H1 (cell line): Measurements from ENCODE around the gene ETF1. TPM values are rescaled to one million over a fixed set of nuclear protein-coding genes. Genes with fewer than 3 reads are reported as not detected.

Source experiments
- CTCF ChIA-PET: fragments of 300-600 bp; sonication (Branson Sonifier 250); formaldehyde crosslinking; loops from one replicate; lab custom pipeline; 2021; ENCODE audit not compliant: partially characterized antibody; lab: Charles Lee
- POLR2A ChIA-PET: fragments of 300-600 bp; sonication (Branson Sonifier 250); formaldehyde crosslinking; loops from one replicate; lab custom pipeline; 2021; ENCODE audit warnings: inconsistent platforms; ENCODE audit not compliant: partially characterized antibody; lab: Charles Lee
- DNase-seq, 2 experiments: peaks; one replicate each; pipeline versions ENCODE4 v3.0.0 to v3.0.0-alpha.2; 2010 to 2022; ENCODE audit warnings: low spot score in 2 of 2, low read depth in 1 of 2, mixed read lengths in 1 of 2
- FAIRE-seq: peaks from 2 replicates; lab custom pipeline; 2011; peaks lifted over from hg19 to GRCh38; lab: Jason Lieb, UNC
- H2AFZ ChIP-seq: 2 replicates; pipeline ENCODE4 v1.8.1; 2012; ENCODE audit warnings: low read length, inconsistent platforms
- H2AK5ac ChIP-seq: 2 replicates; pipeline ENCODE4 v1.6.1; 2013; ENCODE audit warnings: low read depth, low read length
- H2BK120ac ChIP-seq: replicated peaks from 2 replicates; pipeline ENCODE3; 2013; ENCODE audit warnings: low read depth, low read length, inconsistent platforms
- H2BK12ac ChIP-seq: 2 replicates; pipeline ENCODE4 v1.6.1; 2013; ENCODE audit warnings: low read depth, low read length
- H2BK15ac ChIP-seq: 2 replicates; pipeline ENCODE4 v1.6.1; 2013; ENCODE audit warnings: low read length
- H2BK20ac ChIP-seq: 2 replicates; pipeline ENCODE4 v1.6.1; 2013; ENCODE audit warnings: low read length
- H2BK5ac ChIP-seq: 2 replicates; pipeline ENCODE4 v1.6.1; 2013; ENCODE audit warnings: low read depth, low read length
- H3K14ac ChIP-seq: 2 replicates; pipeline ENCODE4 v1.6.1; 2013; ENCODE audit warnings: inconsistent platforms; ENCODE audit not compliant: insufficient read length
- H3K18ac ChIP-seq: 2 replicates; pipeline ENCODE4 v1.6.1; 2013; ENCODE audit warnings: low read length; ENCODE audit errors: extremely low read depth
- H3K23ac ChIP-seq: 2 replicates; pipeline ENCODE4 v1.6.1; 2013; ENCODE audit warnings: inconsistent platforms; ENCODE audit not compliant: insufficient read length
- H3K23me2 ChIP-seq: 2 replicates; pipeline ENCODE4 v1.6.1; 2013; ENCODE audit warnings: low read depth, low read length
- H3K27ac ChIP-seq: 2 replicates; pipeline ENCODE4 v1.6.1; 2011; ENCODE audit warnings: low read depth, low read length, inconsistent platforms
- H3K27me3 ChIP-seq, 4 experiments: replicated peaks in 1 of 4; 1 replicate in 1 of 4; 2 replicates in 3 of 4; pipeline versions ENCODE4 v1.6.1 to v1.8.1; 2011 to 2013; ENCODE audit warnings: low read length in 3 of 4, mild to moderate bottlenecking in 3 of 4, inconsistent platforms in 2 of 4, mixed read lengths in 2 of 4, moderate library complexity in 1 of 4; ENCODE audit not compliant: control insufficient read depth in 3 of 4, insufficient read depth in 3 of 4; ENCODE audit errors: extremely low read depth in 1 of 4
- H3K36me3 ChIP-seq, 4 experiments: 2 replicates each; pipeline versions ENCODE4 v1.6.1 to v1.8.1; 2011 to 2013; ENCODE audit warnings: mild to moderate bottlenecking in 4 of 4, low read length in 3 of 4, moderate library complexity in 2 of 4, control low read depth in 1 of 4, inconsistent platforms in 1 of 4; ENCODE audit not compliant: insufficient read depth in 4 of 4, control insufficient read depth in 2 of 4
- H3K4ac ChIP-seq: replicated peaks from 2 replicates; pipeline ENCODE3; 2013; ENCODE audit warnings: low read length, low read depth, mixed read lengths, inconsistent platforms; ENCODE audit not compliant: insufficient read length
- H3K4me1 ChIP-seq, 4 experiments: replicated peaks in 1 of 4; 1 replicate in 1 of 4; 2 replicates in 3 of 4; pipeline versions ENCODE4 v1.6.1 to v1.8.1; 2011 to 2013; ENCODE audit warnings: low read length in 3 of 4, inconsistent platforms in 2 of 4, mixed read lengths in 1 of 4; ENCODE audit not compliant: insufficient read depth in 4 of 4, control insufficient read depth in 3 of 4
- H3K4me2 ChIP-seq, 2 experiments: 2 replicates each; pipeline versions ENCODE4 v1.6.1 to v1.8.1; 2011 to 2013; ENCODE audit warnings: low read depth in 2 of 2, low read length in 2 of 2, control low read depth in 1 of 2, inconsistent platforms in 1 of 2, mild to moderate bottlenecking in 1 of 2; ENCODE audit not compliant: insufficient read depth in 1 of 2
- H3K4me3 ChIP-seq, 4 experiments: fragments of 200-600, 300-600 bp in 1 of 4; sonication (generic), shearing (Covaris generic), sonication (Bioruptor Twin) in 1 of 4; 2 replicates each; pipeline versions ENCODE4 v1.5.1 to v1.8.1; 2011 to 2016; ENCODE audit warnings: low read length in 4 of 4, low read depth in 3 of 4, control low read depth in 2 of 4, inconsistent platforms in 2 of 4, mild to moderate bottlenecking in 2 of 4, mixed read lengths in 1 of 4, moderate library complexity in 1 of 4; ENCODE audit not compliant: insufficient read depth in 2 of 4; ENCODE audit errors: extremely low read depth in 1 of 4
- H3K56ac ChIP-seq: replicated peaks from 2 replicates; pipeline ENCODE3; 2013; ENCODE audit warnings: low read depth, mild to moderate bottlenecking, mixed read lengths, low read length, inconsistent platforms; ENCODE audit not compliant: insufficient read length
- H3K79me1 ChIP-seq: 2 replicates; pipeline ENCODE4 v1.6.1; 2013; ENCODE audit warnings: low read depth, low read length, control low read depth
- H3K79me2 ChIP-seq, 2 experiments: 2 replicates each; pipeline versions ENCODE4 v1.6.1 to v1.8.1; 2012 to 2013; ENCODE audit warnings: low read length in 2 of 2, mild to moderate bottlenecking in 2 of 2, inconsistent platforms in 1 of 2; ENCODE audit not compliant: insufficient read depth in 2 of 2, control insufficient read depth in 1 of 2
- H3K9ac ChIP-seq, 4 experiments: replicated peaks in 1 of 4; 1 replicate in 1 of 4; 2 replicates in 3 of 4; pipeline versions ENCODE4 v1.6.1 to v1.8.1; 2011 to 2013; ENCODE audit warnings: low read depth in 3 of 4, low read length in 3 of 4, control low read depth in 2 of 4, mild to moderate bottlenecking in 2 of 4, moderate library complexity in 2 of 4, inconsistent platforms in 1 of 4; ENCODE audit errors: extremely low read depth in 1 of 4
- H3K9me3 ChIP-seq, 2 experiments: 2 replicates each; pipeline versions ENCODE4 v1.6.1 to v1.8.1; 2012 to 2013; ENCODE audit warnings: mild to moderate bottlenecking in 2 of 2, moderate library complexity in 2 of 2, control low read depth in 1 of 2, inconsistent platforms in 1 of 2, low read depth in 1 of 2, low read length in 1 of 2, mixed read lengths in 1 of 2; ENCODE audit not compliant: insufficient read depth in 2 of 2
- H4K20me1 ChIP-seq, 2 experiments: replicated peaks in 1 of 2; 2 replicates each; pipeline versions ENCODE3 to v1.8.1; 2011 to 2013; ENCODE audit warnings: inconsistent platforms in 2 of 2, low read length in 2 of 2, mild to moderate bottlenecking in 1 of 2; ENCODE audit not compliant: insufficient read depth in 2 of 2, control insufficient read depth in 1 of 2
- H4K5ac ChIP-seq: 2 replicates; pipeline ENCODE4 v1.6.1; 2013; ENCODE audit warnings: low read length, low read depth, mixed read lengths, inconsistent platforms; ENCODE audit not compliant: insufficient read length
- H4K8ac ChIP-seq: 2 replicates; pipeline ENCODE4 v1.8.0; 2013; ENCODE audit warnings: mild to moderate bottlenecking, moderate library complexity, low read length, inconsistent platforms; ENCODE audit not compliant: insufficient read depth; ENCODE audit errors: extremely low read depth
- H4K91ac ChIP-seq: replicated peaks from 2 replicates; pipeline ENCODE3; 2013; ENCODE audit warnings: low read length, mixed read lengths, inconsistent platforms; ENCODE audit not compliant: insufficient read length
- CHD1 ChIP-seq: IDR thresholded peaks from 2 replicates; pipeline ENCODE4 v1.6.1; 2012; ENCODE audit warnings: low read depth, low read length, improper control_type of control experiment
- FOSL1 ChIP-seq: IDR thresholded peaks from 2 replicates; pipeline ENCODE4 v1.6.1; 2011; ENCODE audit warnings: mild to moderate bottlenecking, low read depth, low read length, moderate library complexity; ENCODE audit not compliant: insufficient read depth
- KDM5A ChIP-seq: fragments of 200-600 bp; IDR thresholded peaks from 2 replicates; pipeline ENCODE4 v1.7.1; 2012; ENCODE audit warnings: mild to moderate bottlenecking, low read length, inconsistent platforms, mixed read lengths
- NRF1 ChIP-seq: IDR thresholded peaks from 2 replicates; pipeline ENCODE4 v1.6.1; 2011; ENCODE audit warnings: mild to moderate bottlenecking, low read depth, low read length, improper control_type of control experiment
- SIN3A ChIP-seq, 2 experiments: IDR thresholded peaks in 1 of 2; conservative IDR thresholded peaks in 1 of 2; 2 replicates each; pipeline ENCODE4 v1.6.1; 2011 to 2012; ENCODE audit warnings: low read length in 2 of 2, improper control_type of control experiment in 1 of 2, low read depth in 1 of 2, mild to moderate bottlenecking in 1 of 2
- SIRT6 ChIP-seq: IDR thresholded peaks from one replicate; pipeline ENCODE4 v1.7.1; 2012; ENCODE audit warnings: low read length, inconsistent platforms
- SP1 ChIP-seq: IDR thresholded peaks from 2 replicates; pipeline ENCODE4 v1.6.1; 2011; ENCODE audit warnings: low read depth, low read length
- TCF12 ChIP-seq: IDR thresholded peaks from 2 replicates; pipeline ENCODE4 v1.6.1; 2011; ENCODE audit warnings: low read depth, mild to moderate bottlenecking, low read length
- WGBS, 2 experiments: shearing (Covaris generic) in 1 of 2; methylation state at CpG; one replicate each; pipeline versions ENCODE4 v1.1.6 to v1.1.7; 2013 to 2015; ENCODE audit warnings: low lambda C conversion rate in 2 of 2, mixed read lengths in 2 of 2, inconsistent platforms in 1 of 2, low coverage in 1 of 2, missing lambda C conversion rate in 1 of 2; ENCODE audit not compliant: insufficient replicate concordance in 2 of 2, insufficient coverage in 1 of 2, insufficient read length in 1 of 2; ENCODE audit errors: extremely low coverage in 1 of 2, missing lambda C conversion rate in 1 of 2; 5-methylcytosine and 5-hydroxymethylcytosine counted together
- polyA plus RNA-seq, 7 experiments: library from polyadenylated mRNA; depleted of rRNA in 3 of 7; stranded (reverse) in 5 of 7; unstranded in 2 of 7; fragments of >200 nt in 5 of 7; fragments of 200-250 nt in 2 of 7; gene quantifications; 1 replicate in 5 of 7; 2 replicates in 1 of 7; 4 replicates in 1 of 7; pipeline versions ENCODE4 v1.2.1 to v1.2.3, GENCODE V29; 2011 to 2013; ENCODE audit warnings: missing spikeins in 2 of 7, mixed read lengths in 2 of 7
- total RNA-seq: library from RNA; stranded (reverse); fragmentation: NEBNext Ultra II Directional; extraction: Animal tissue kit (Norgen Biotek cat#: 25700); gene quantifications from 2 replicates; pipeline ENCODE4 v1.2.1, GENCODE V29; 2021
- TF ChIP-seq, protein P1 (sequence below), 3 experiments: IDR thresholded peaks; 1 replicate in 2 of 3; 2 replicates in 1 of 3; pipeline versions ENCODE4 v1.5.1 to v1.6.1; 2011; ENCODE audit warnings: low read length in 3 of 3, mild to moderate bottlenecking in 3 of 3, inconsistent platforms in 2 of 3, low read depth in 1 of 3, moderate library complexity in 1 of 3; ENCODE audit not compliant: insufficient read depth in 1 of 3; ENCODE audit errors: control extremely low read depth in 1 of 3

The ETF1 gene
- total and polyA plus RNA-seq, 2 of the 8 experiments (the other 6 are each of a cell fraction or from before 2014, with no cell fraction given) = 50.5 to 168 TPM

DNA sequence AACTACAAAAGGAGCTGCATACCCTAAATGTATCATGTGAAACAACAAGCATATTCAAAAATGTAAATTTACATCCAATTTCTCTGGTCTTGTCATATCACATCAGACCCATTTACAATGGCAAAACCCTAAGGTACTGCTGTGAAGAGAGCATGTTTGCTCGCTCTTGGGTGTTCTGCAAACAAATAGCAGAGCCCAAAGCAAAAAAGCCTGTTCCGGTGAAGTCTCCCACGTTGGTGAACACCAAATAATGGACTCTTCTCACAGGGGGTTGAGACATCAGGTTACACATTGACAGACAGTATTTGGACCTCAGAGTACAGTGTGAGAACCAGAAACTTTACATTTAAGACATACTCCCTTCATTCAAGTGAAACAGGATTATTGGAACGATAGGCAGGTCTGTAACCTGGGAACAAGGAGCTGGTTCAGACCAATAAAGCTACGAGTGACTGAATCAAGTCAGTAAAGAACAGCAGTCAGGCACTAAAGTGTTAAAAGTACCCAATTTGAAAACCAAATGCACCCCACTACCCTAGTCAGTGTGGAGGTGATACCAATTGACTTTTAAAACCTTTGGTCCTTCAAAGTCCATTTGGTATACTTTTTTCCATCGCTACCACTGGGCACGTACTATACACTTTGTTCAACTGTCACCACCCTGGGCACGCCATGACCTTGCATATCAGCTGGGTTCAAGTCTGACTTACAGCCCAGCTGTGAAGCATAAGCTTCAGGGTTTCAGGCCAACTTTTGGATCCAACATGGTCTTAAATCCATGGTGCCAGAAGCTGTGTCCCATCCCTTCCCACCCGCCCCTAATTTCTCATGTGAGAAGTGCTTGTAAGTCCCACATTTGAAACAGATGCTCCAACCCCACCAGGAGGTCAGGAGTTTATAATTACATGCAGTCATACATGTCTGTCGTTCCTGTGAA lies 36.4 kb downstream of the ETF1 start:
- Histone ChIP-seq H3K4me3 (no peak overlapping the region), H2AFZ (no peak overlapping the region), H3K23me2 (no peaks in the 10 kb centered on the region), H3K56ac (no peak overlapping the region), H4K20me1 (peaks cover 6 to 13% of the 10 kb centered on the region in 2 experiments), H3K79me1 (no peaks in the 10 kb centered on the region), H2BK5ac (no peak overlapping the region), H3K23ac (no peak overlapping the region), H2AK5ac (no peak overlapping the region), H3K27ac (no peak overlapping the region), H3K4me2 (no peak overlapping the region), H4K5ac (no peak overlapping the region), H2BK15ac (no peak overlapping the region), H3K9ac (no peak overlapping the region), H3K79me2 (no peaks in the 10 kb centered on the region), H3K9me3 (no peaks in the 10 kb centered on the region), H4K91ac (no peak overlapping the region), H3K4me1 (no peaks in the 10 kb centered on the region), H3K27me3 (no peaks in the 10 kb centered on the region), H3K4ac (no peak overlapping the region), H2BK12ac (no peak overlapping the region), H3K36me3 (peaks cover 18 to 48% (median 38%) of the 10 kb centered on the region in 4 experiments), H3K14ac (no peak overlapping the region), H2BK20ac (no peak overlapping the region), H2BK120ac (no peak overlapping the region), H4K8ac (no peak overlapping the region), H3K18ac (no peak overlapping the region)
- FAIRE-seq = no peak
- ChIA-PET POLR2A (interaction anchor here (0.8 to 1.3 kb wide), 3 partner anchors 11 to 57 kb away, joined by 3 to 6 read pairs (median 4); partner anchors contain the start of gene EGR1), CTCF (interaction anchor here (15.9 kb wide), 1 partner anchor 51 kb away, joined by 532 read pairs; the partner anchor contains the start of gene EGR1)
- DNase-seq = no peak
- 90% methylated on average over 10 of the region's 10 CpGs; no CpG with 5 or more reads in 1 of the 2 experiments for WGBS, 2 experiments
- TF ChIP-seq FOSL1 (no peak), SP1 (no peak), CHD1 (no peak), SIN3A (conservative IDR thresholded peaks at IDR 0.05 in 1 of 2, IDR thresholded peaks at IDR 0.05 in 1 of 2; ENCODE audit: low read depth in 1 of 2, low read length in 2 of 2) (no peak), NRF1 (no peak), KDM5A (no peak), TCF12 (no peak), SIRT6 (no peak)
- TF ChIP-seq, protein P1, sequence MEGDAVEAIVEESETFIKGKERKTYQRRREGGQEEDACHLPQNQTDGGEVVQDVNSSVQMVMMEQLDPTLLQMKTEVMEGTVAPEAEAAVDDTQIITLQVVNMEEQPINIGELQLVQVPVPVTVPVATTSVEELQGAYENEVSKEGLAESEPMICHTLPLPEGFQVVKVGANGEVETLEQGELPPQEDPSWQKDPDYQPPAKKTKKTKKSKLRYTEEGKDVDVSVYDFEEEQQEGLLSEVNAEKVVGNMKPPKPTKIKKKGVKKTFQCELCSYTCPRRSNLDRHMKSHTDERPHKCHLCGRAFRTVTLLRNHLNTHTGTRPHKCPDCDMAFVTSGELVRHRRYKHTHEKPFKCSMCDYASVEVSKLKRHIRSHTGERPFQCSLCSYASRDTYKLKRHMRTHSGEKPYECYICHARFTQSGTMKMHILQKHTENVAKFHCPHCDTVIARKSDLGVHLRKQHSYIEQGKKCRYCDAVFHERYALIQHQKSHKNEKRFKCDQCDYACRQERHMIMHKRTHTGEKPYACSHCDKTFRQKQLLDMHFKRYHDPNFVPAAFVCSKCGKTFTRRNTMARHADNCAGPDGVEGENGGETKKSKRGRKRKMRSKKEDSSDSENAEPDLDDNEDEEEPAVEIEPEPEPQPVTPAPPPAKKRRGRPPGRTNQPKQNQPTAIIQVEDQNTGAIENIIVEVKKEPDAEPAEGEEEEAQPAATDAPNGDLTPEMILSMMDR (IDR thresholded peaks at IDR 0.05; ENCODE audit: control extremely low read depth in 1 of 3, insufficient read depth in 1 of 3, low read depth in 1 of 3, low read length in 3 of 3) = no peak
